ENCODE data around the gene ETF1.

- peak; percentile 67 for TF ChIP-seq CTCF (conservative IDR thresholded peaks at IDR 0.05; ENCODE audit: low read depth, low read length)
- TF ChIP-seq EZH2 (IDR thresholded peaks at IDR 0.05; ENCODE audit: low read length, unreplicated experiment) = no peak
- TF ChIP-seq EZH2phosphoT487 (IDR thresholded peaks at IDR 0.05; ENCODE audit: borderline replicate concordance, low read length) = no peak
These were observed 39.4 kb downstream of the ETF1 start for GRCh38 chr5:138503487-138504270.

Measured in PC-3 (cell line).